Activated effector memory CD4-positive, alpha-beta T cell treated with anti-CD3 and anti-CD28 coated beads, Interleukin-2, amount 50 U/mL, for 16 hours (primary cell): ENCODE measurements around the gene EIF2B5.
"Not testable (repeated sequence)": the region's sequence is repeated elsewhere in the genome, so short reads cannot be mapped to it uniquely, and the experiment has no call there.

ENCODE experiments used
- DNase-seq: peaks from one replicate; pipeline ENCODE4 v3.0.0-alpha.2; 2020

EIF2B5 gene

DNA sequence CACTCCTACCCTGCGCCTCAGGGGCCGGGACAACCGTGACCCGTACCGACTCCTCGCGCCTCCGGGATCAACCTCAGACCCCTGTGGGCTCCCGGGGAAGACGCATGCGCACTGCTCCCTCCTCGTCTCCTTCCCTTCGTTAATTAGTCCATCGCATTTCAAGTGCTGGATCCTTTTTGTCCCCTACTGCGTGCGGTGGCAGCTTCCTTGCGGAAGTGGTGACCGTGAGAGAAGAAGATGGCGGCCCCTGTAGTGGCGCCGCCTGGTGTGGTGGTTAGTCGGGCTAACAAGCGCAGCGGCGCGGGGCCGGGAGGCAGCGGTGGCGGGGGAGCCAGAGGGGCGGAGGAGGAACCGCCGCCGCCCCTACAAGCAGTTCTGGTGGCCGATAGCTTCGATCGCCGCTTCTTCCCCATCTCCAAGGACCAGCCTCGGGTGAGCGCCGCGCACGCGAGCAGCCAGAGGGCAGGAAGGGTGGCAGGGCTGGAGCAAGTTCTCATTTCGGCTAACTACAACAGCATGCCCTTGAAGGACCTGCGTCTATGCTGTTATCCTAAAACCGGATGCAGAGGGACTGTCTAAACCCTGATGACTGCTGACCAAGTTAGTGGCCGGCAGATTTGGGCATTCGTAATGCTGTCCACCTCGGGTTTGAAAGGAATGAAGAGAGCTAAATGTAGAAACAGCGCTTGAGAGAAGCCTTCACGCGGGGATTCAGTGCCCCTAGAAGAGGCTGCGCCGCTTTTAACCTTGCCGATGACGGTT lies at the start of gene EIF2B5:
EIF2B5 (plus strand) TSS at position 210 of the 762 bp plus-strand sequence; CDS start at position 238, 28 bp downstream.
- DNase-seq: peak; percentile 94

GRCh38 chr3:184085389-184085852 lies 49.7 kb upstream of the EIF2B5 start:
- no peak for DNase-seq

- DNase-seq: no peak
Measured at GRCh38 chr3:184092199-184092598, 43.0 kb upstream of the EIF2B5 start.

GRCh38 chr3:184096811-184097383 lies 38.3 kb upstream of the EIF2B5 start, which contains the start of gene HTR3E:
Gene HTR3E (plus strand): TSS chr3:184097064. CDS start chr3:184097530, 466 bp downstream.
- no peak for DNase-seq

GRCh38 chr3:184097556-184097955 lies 37.6 kb upstream of the EIF2B5 start:
- no peak for DNase-seq

DNA sequence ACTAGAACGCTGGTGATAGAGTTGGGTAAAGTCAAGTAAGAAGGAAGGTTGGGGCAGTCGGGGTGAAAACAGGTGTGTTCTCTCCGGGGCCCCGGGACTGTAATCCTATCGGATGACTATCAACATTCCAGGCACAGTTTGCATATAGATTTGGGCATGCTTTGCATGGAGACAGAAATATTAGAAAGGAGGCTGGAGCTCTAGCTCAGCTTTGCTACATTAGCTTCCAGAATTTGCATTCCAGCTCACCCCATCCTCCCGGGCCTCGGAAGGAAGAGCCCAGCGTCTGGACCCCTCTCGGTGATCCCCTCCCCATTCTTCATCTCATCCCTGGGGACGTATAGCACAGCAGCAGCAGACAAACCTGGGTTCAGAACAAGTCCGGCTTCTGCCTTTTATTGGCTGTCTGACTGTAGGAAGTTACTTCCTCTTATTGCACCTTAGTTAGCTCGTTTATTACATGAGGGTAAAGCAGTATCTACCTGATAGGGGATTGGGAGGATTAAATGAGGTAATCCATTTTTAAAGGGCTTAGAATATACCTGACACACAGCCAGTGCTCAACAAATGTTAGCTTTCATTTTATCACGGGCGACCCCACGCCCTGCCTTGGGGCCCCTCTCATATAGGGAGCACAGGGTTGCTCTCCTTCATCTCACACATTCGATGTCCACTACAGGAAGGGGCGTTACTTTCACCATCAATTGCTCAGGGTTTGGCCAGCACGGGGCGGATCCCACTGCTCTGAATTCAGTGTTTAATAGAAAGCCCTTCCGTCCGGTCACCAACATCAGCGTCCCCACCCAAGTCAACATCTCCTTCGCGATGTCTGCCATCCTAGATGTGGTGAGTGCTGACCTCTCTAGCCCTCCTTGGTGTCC lies 35.1 kb upstream of the EIF2B5 start:
- DNase-seq: no peak

DNA sequence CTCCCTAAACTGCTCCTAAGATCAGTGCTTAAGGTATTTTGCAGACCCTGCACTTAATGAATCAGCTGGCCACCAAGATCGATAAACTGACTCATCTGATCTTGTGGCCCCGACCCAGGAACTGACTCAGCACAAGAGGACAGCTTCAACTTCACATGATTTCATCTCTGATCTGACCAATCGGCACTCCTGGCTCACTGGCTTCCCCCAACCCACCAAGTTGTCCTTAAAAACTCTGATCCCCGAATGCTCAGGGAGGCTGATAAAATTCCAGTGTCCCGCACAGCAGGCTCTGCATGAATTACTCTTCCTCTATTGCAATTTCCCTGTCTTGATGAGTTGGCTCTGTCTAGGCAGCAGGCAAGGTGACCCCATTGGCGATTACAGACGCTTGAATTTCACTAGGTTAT lies 24.8 kb upstream of the EIF2B5 start:
- no peak for DNase-seq

DNA sequence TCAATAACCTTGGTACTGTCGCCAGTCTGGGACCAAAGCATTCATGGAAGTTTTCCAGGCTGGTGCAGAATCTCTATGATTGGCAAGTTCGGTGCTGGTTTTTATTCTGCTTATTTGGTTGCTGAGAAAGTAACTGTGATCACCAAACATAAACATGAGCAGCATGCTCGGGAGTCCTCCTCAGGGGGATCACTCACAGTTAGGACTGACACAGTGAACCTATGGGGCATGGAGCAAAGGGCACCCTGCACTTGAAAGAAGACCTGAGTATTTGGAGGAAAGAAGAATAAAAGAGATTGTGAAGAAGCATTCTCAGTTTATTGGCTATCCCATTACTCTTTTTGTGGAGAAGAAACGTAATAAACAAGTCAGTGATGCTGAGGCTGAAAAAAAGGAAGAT lies 19.1 kb upstream of the EIF2B5 start:
- no peak for DNase-seq

GRCh38 chr3:184117636-184118035 lies 17.5 kb upstream of the EIF2B5 start:
- no peak for DNase-seq

DNA sequence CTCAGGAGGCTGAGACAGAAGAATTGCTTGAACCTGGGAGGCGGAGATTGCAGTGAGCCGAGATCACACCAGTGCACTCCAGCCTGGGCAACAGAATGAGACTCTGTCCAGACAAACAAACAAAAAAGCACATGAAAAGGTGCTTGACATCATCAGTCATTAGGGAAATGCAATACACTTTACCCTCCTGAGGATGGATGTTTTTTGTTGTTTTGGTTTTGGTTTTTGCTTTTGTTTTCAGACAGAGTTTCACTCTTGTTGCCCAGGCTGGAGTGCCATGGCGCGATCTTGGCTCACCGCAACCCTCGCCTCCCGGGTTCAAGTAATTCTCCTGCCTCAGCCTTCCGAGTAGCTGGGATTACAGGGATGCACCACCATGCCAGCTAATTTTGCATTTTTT lies 14.1 kb upstream of the EIF2B5 start:
- DNase-seq: not testable (repeated sequence)

- DNase-seq: no peak
Measured at GRCh38 chr3:184126006-184126405, 9.2 kb upstream of the EIF2B5 start.

DNA sequence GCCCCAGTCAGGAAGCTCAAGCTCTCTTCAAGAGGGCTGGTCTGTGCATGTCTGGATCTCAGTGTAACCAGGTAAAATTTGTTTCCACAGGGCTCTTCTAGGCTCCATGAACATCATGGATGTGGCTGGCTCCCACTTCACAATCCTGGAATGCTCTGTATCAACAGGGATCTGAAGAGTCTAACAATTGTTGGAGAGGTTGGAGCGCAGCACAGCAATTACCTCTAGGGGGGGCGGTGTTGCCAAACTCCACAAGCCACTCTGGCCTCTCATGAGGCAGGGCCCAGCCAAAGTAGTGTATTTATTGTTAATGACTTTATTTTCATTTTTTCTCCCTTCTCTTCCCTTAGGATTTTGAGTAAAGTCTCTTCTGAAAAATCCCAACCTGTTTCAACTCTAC lies 6.1 kb upstream of the EIF2B5 start:
- DNase-seq: peak; percentile 64

DNA sequence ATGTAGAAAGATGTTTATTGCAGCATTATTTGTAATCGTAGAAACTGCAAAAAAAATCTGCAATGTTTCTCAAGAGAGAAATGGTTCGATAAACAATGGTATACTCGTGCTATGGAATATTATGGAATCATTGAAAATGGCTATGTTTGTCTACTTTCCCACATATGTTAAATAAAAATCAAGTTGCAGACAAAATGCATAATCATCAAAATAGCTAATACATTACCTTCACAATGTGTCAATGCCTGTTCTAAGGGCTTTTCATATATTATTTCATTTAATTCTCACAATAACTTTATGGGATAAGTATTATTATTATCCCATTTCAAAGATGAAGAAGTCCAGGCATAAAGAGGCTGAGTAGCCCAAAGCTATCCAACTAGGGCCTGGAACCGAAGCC lies 2.2 kb upstream of the EIF2B5 start:
- DNase-seq: no peak

- DNase-seq: peak; percentile 82
Measured at GRCh38 chr3:184133840-184134745, 1.1 kb upstream of the EIF2B5 start.

GRCh38 chr3:184134746-184135148 lies 411 bp upstream of the EIF2B5 start:
- no peak for DNase-seq

GRCh38 chr3:184135911-184136260 lies 728 bp downstream of the EIF2B5 start:
- no peak for DNase-seq

- DNase-seq: peak; percentile 55
Measured at GRCh38 chr3:184140436-184140835, 5.3 kb downstream of the EIF2B5 start.

DNA sequence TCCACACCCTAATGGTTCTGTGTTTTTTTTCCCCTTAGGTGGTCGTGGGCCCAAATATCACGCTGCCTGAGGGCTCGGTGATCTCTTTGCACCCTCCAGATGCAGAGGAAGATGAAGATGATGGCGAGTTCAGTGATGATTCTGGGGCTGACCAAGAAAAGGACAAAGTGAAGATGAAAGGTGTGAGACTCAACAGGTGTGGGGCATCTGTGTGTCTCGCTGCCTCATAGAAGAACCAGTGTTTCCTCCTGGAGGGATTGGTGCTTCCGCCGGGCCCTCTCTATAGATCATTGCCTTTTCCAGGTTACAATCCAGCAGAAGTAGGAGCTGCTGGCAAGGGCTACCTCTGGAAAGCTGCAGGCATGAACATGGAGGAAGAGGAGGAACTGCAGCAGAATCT lies 7.0 kb downstream of the EIF2B5 start:
- DNase-seq: peak; percentile 27

- peak; percentile 55 for DNase-seq
Measured at GRCh38 chr3:184143327-184143726, 8.2 kb downstream of the EIF2B5 start.

- DNase-seq: no peak
Measured at GRCh38 chr3:184144505-184144904, 9.3 kb downstream of the EIF2B5 start.

DNA sequence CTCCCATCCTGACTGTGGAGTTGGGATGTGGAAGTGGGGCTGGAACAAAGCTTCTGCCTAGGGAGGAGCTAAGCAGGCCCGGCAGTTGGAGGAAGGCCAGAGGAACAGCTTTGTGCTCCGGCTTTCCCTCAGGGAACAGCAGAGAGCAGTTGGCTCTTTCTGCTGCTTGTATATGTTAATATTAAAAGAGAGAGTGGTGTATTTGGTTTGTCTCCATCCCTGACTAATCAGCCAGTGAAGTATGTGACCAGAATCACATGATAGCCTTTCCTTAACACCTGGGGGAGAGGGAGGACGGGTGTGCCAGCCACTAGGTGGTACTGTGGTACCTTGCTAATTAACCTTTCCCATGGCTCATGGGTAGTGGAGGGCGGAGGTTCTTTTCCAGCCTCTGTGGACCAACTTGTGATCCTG lies 10.0 kb downstream of the EIF2B5 start:
- peak; percentile 71 for DNase-seq

DNA sequence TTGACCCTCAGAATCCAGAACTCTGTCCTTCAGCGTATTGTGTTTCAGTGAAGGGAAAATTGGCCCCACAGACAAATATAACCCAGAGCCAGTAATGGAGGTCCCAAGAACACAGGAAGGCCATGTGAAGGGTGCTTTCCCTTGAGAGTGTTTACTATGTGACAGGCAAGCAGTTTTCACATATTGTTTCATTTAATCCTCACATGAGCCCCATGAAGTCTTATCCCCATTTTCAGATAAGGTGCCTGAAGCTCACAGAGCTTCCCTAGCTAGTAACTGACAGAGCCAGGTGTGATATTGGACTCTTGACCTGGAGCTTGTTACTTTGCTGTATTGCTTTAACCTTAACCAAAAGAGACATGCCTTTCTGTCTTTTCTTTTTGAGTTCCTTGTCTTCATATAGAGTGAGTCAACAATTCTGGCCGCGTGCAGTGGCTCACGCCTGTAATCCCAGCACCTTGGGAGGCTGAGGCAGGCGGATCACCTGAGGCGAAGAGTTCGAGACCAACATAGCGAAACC lies 10.7 kb downstream of the EIF2B5 start:
- DNase-seq: peak; percentile 14
